Colonic mucosa (tissue), 4 donors: Measurements from ENCODE around the gene DARS2. TPM values are rescaled to one million over a fixed set of nuclear protein-coding genes. Genes with fewer than 3 reads are reported as not detected.
"Not testable (repeated sequence)": the region's sequence is repeated elsewhere in the genome, so short reads cannot be mapped to it uniquely, and the experiment has no call there.

Experiments
- DNase-seq: peaks from one replicate; pipeline ENCODE4 v3.0.0-alpha.2; 2020
- H3K27ac ChIP-seq: fragments of 200-600 bp; one replicate; pipeline ENCODE4 v1.8.0; 2021
- H3K27me3 ChIP-seq: fragments of 200-600 bp; one replicate; pipeline ENCODE4 v1.8.0; 2021
- H3K36me3 ChIP-seq: fragments of 200-600 bp; one replicate; pipeline ENCODE4 v1.8.0; 2021
- H3K4me1 ChIP-seq: fragments of 200-600 bp; one replicate; pipeline ENCODE4 v1.8.0; 2021; ENCODE audit warnings: mild to moderate bottlenecking
- H3K4me3 ChIP-seq: fragments of 200-600 bp; one replicate; pipeline ENCODE4 v1.8.0; 2021
- H3K9ac ChIP-seq, 2 donors: one replicate each; pipeline ENCODE4 v1.7.0; 2013; ENCODE audit warnings: control low read depth in 2 of 2, low read depth in 2 of 2, low read length in 2 of 2
- H3K9me3 ChIP-seq: fragments of 200-600 bp; one replicate; pipeline ENCODE4 v1.8.0; 2021
- intact Hi-C: fragments of 100-400 bp; cut with DNase I; formaldehyde crosslinking; loops from one replicate; pipeline ENCODE4 v1.14.1; 2022
- total RNA-seq, 2 donors: library from RNA; stranded (reverse); fragmentation: NEBNext Ultra II Directional in 1 of 2; extraction: Animal tissue kit (Norgen Biotek cat#: 25700) in 1 of 2; gene quantifications; one replicate each; pipeline ENCODE4 v1.2.1, GENCODE V29; 2021
- TF ChIP-seq, protein P1 (sequence below): fragments of 200-600 bp; IDR thresholded peaks from one replicate; pipeline ENCODE4 v1.8.0; 2022; ENCODE audit warnings: antibody characterized with exemption, mild to moderate bottlenecking
- donor health status: healthy.
- donor health status: DM: no; HTN: no; CAD: no.
- donor health status: DM: no; HTN: no; CAD: no.

The DARS2 gene
- total RNA-seq, 2 donors from 2014 or later = 24.8 to 51.9 TPM

DNA sequence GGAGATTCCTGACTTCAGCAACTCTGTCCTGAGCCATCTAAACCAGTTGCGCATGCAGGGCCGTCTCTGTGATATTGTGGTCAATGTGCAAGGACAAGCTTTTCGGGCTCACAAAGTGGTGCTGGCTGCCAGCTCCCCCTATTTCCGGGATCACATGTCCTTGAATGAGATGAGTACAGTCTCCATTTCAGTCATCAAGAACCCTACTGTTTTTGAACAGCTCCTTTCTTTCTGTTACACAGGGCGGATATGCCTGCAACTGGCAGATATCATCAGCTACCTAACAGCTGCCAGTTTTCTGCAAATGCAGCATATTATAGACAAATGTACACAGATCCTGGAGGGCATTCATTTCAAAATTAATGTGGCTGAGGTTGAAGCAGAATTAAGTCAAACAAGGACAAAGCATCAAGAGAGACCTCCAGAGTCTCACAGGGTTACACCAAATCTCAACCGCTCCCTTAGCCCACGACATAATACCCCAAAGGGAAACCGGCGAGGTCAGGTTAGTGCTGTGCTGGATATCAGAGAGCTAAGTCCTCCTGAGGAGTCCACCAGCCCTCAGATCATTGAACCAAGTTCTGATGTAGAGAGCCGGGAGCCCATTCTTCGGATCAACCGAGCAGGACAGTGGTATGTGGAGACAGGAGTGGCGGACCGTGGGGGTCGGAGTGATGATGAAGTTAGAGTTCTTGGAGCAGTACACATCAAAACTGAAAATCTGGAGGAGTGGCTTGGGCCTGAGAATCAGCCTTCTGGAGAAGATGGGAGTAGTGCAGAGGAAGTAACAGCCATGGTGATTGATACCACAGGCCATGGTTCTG is 46.0 kb downstream of the DARS2 start:
- intact Hi-C loops = no loop called here
- Histone ChIP-seq H3K9ac (peak overlapping the region in 1 of 2 donors; percentile 64), H3K27me3 (no peaks in the 10 kb centered on the region), H3K36me3 (no peaks in the 10 kb centered on the region), H3K27ac (peak overlapping the region; percentile 96), H3K9me3 (no peaks in the 10 kb centered on the region), H3K4me1 (peaks cover under 1% of the 10 kb centered on the region), H3K4me3 (no peak overlapping the region)
- peak; percentile 40 for DNase-seq
- TF ChIP-seq, protein P1, sequence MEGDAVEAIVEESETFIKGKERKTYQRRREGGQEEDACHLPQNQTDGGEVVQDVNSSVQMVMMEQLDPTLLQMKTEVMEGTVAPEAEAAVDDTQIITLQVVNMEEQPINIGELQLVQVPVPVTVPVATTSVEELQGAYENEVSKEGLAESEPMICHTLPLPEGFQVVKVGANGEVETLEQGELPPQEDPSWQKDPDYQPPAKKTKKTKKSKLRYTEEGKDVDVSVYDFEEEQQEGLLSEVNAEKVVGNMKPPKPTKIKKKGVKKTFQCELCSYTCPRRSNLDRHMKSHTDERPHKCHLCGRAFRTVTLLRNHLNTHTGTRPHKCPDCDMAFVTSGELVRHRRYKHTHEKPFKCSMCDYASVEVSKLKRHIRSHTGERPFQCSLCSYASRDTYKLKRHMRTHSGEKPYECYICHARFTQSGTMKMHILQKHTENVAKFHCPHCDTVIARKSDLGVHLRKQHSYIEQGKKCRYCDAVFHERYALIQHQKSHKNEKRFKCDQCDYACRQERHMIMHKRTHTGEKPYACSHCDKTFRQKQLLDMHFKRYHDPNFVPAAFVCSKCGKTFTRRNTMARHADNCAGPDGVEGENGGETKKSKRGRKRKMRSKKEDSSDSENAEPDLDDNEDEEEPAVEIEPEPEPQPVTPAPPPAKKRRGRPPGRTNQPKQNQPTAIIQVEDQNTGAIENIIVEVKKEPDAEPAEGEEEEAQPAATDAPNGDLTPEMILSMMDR = no peak

DNA sequence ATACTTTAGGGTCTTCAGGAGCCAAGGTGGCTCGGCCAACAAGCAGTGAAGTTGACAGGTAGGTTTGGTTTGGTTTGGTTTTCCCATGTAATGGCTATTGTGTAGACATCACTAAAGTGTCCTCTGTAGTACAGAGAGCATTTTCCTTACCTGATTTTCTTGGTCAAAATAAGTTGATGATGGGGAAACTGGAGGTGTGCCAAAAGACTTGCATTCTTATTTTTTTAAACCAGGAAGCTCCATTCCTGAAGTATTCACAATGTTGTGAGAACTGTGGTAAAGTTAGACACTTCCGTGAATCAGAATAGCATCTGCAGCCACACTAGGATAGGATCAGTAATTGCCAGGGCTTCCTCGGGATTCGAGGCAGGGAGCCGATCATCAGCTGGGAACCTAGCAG is 46.6 kb downstream of the DARS2 start:
- no peak for DNase-seq
- Histone ChIP-seq H3K4me3 (no peak overlapping the region), H3K27me3 (no peaks in the 10 kb centered on the region), H3K27ac (no peak overlapping the region), H3K9me3 (no peaks in the 10 kb centered on the region), H3K4me1 (no peaks in the 10 kb centered on the region), H3K9ac (no peak overlapping the region), H3K36me3 (no peaks in the 10 kb centered on the region)
- TF ChIP-seq, protein P1 = no peak
- intact Hi-C loops = no loop called here

DNA sequence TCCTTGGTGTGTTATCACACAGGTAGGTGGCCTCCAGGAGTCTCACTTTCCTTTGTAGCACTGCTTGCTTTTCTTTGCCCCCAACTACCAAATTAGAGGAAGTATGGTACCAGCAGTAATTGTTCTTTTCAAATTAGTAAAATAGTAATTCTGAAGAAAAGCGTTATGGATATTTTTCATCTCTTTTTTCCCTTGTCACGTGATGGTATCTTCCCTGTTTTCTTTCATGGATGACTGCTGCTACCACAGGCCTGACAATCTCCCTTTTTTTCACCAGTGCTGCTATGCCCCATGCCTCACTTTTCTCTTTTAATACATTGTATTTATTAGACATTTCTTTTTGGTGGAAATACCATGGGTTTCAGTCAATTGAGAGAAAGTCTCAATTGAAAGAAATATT is 47.0 kb downstream of the DARS2 start:
- DNase-seq = no peak
- H3K9ac ChIP-seq = no peak overlapping the region
- intact Hi-C loops = no loop called here
- H3K9me3 ChIP-seq = no peaks in the 10 kb centered on the region
- no peak overlapping the region for H3K27ac ChIP-seq
- no peaks in the 10 kb centered on the region for H3K36me3 ChIP-seq
- no peaks in the 10 kb centered on the region for H3K4me1 ChIP-seq
- TF ChIP-seq, protein P1 = no peak
- no peaks in the 10 kb centered on the region for H3K27me3 ChIP-seq
- no peak overlapping the region for H3K4me3 ChIP-seq

DNA sequence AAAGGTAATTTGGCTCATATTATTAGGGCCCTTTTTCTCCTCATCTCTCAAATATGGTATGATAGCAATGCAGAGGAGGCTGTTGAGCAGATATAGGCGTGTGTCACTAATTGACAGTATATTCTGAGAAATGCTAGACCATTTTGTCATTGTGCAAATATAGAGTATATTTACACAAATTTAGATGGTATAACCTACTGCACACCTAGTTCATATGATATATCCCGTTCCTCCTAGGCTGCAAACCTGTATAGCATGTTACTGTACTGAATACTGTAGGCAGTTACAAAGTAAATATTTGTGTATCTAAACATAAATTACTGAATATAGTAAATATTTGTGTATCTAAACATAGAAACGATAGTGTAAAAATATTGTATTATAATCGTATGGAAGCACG is 52.3 kb downstream of the DARS2 start:
- Histone ChIP-seq H3K9me3 (no peaks in the 10 kb centered on the region), H3K27ac (no peak overlapping the region), H3K27me3 (no peaks in the 10 kb centered on the region), H3K36me3 (no peaks in the 10 kb centered on the region), H3K4me3 (no peak overlapping the region), H3K9ac (no peak overlapping the region), H3K4me1 (no peaks in the 10 kb centered on the region)
- intact Hi-C loops = no loop called here
- no peak for DNase-seq
- TF ChIP-seq, protein P1 = no peak

DNA sequence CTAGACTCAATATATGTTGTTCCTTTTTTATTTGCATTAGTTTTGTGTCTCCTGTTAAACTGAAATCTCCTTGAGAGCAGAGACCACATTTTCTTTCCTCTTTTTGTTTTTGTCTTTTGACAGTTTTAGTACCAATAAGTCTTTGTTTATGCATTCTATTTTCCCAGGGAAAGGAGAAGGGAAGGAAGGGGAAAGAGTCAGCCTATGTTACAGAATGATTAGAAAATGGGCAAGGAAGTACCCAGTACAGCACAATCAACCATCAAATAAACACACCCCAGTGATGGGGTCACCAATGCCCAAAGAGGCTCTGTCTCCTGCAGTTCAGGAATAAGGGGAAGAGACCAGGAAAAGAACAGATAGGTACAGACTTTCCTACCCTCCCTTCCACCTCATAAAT is 53.8 kb downstream of the DARS2 start:
- intact Hi-C loops = no loop called here
- H3K27ac ChIP-seq = no peak overlapping the region
- no peak overlapping the region for H3K4me3 ChIP-seq
- TF ChIP-seq, protein P1 = no peak
- H3K36me3 ChIP-seq = no peaks in the 10 kb centered on the region
- H3K27me3 ChIP-seq = no peaks in the 10 kb centered on the region
- no peak overlapping the region for H3K9ac ChIP-seq
- no peaks in the 10 kb centered on the region for H3K4me1 ChIP-seq
- DNase-seq = no peak
- H3K9me3 ChIP-seq = no peaks in the 10 kb centered on the region

DNA sequence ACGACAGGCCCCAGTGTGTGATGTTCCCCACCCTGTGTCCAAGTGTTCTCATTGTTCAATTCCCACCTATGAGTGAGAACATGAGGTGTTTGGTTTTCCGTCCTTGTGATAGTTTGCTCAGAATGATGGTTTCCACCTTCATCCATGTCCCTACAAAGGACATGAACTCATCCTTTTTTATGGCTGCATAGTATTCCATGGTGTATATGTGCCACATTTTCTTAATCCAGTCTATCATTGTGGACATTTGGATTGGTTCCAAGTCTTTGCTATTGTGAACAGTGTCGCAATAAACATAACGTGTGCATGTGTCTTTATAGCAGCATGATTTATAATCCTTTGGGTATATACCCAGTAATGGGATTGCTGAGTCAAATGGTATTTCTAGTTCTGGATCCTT is 56.6 kb downstream of the DARS2 start:
- H3K4me3 ChIP-seq, H3K36me3 ChIP-seq, H3K4me1 ChIP-seq, DNase-seq, H3K9me3 ChIP-seq, H3K9ac ChIP-seq, H3K27ac ChIP-seq, intact Hi-C loops, H3K27me3 ChIP-seq: not testable (repeated sequence)
